HUES64 (cell line): ENCODE results near the gene CACNG5.
"Not testable (repeated sequence)": the region's sequence is repeated elsewhere in the genome, so short reads cannot be mapped to it uniquely, and the experiment has no call there.

Experiments
- H3K27ac ChIP-seq: 2 replicates; pipeline ENCODE4 v1.7.0; 2013; ENCODE audit warnings: low read depth, low read length, inconsistent platforms
- H3K27me3 ChIP-seq: 2 replicates; pipeline ENCODE4 v1.6.1; 2013; ENCODE audit warnings: mild to moderate bottlenecking, low read length; ENCODE audit not compliant: insufficient read depth
- H3K36me3 ChIP-seq: 2 replicates; pipeline ENCODE4 v1.6.1; 2013; ENCODE audit warnings: mild to moderate bottlenecking, low read length; ENCODE audit not compliant: insufficient read depth
- H3K4me1 ChIP-seq: 2 replicates; pipeline ENCODE4 v1.6.1; 2013; ENCODE audit warnings: mild to moderate bottlenecking, low read length, moderate library complexity; ENCODE audit not compliant: insufficient read depth
- H3K4me3 ChIP-seq: 2 replicates; pipeline ENCODE4 v1.5.1; 2013; ENCODE audit warnings: mild to moderate bottlenecking, low read length, moderate library complexity
- H3K9ac ChIP-seq: 2 replicates; pipeline ENCODE4 v1.6.1; 2013; ENCODE audit warnings: mild to moderate bottlenecking, low read depth, low read length
- H3K9me3 ChIP-seq: 2 replicates; pipeline ENCODE4 v1.6.1; 2013; ENCODE audit warnings: low read depth, low read length; ENCODE audit not compliant: insufficient read depth
- WGBS: fragments of 150-250, 120-280 bp; methylation state at CpG from one replicate; pipeline ENCODE4 v1.1.7; 2013; ENCODE audit warnings: missing lambda C conversion rate; 5-methylcytosine and 5-hydroxymethylcytosine counted together

Gene CACNG5

GRCh38 chr17:66889480-66890230 lies 54.7 kb downstream of the CACNG5 start:
- no peak overlapping the region for H3K9ac ChIP-seq
- no peaks in the 10 kb centered on the region for H3K27me3 ChIP-seq
- WGBS, result 93% methylated on average over 7 of the region's 7 CpGs
- no peaks in the 10 kb centered on the region for H3K36me3 ChIP-seq
- H3K9me3 ChIP-seq, result no peaks in the 10 kb centered on the region
- no peak overlapping the region for H3K27ac ChIP-seq
- H3K4me1 ChIP-seq, result no peaks in the 10 kb centered on the region
- H3K4me3 ChIP-seq, result no peak overlapping the region

- Histone ChIP-seq H3K4me1 (no peaks in the 10 kb centered on the region), H3K27ac (no peak overlapping the region), H3K36me3 (no peaks in the 10 kb centered on the region), H3K4me3 (no peak overlapping the region), H3K9ac (no peak overlapping the region), H3K9me3 (no peaks in the 10 kb centered on the region), H3K27me3 (no peaks in the 10 kb centered on the region)
- WGBS, result 86% methylated on average over 5 of the region's 5 CpGs
These were observed 57.3 kb downstream of the CACNG5 start for GRCh38 chr17:66892246-66892645.

- Histone ChIP-seq H3K9ac (no peak overlapping the region), H3K27me3 (no peaks in the 10 kb centered on the region), H3K36me3 (no peaks in the 10 kb centered on the region), H3K4me3 (no peak overlapping the region), H3K27ac (no peak overlapping the region), H3K4me1 (no peaks in the 10 kb centered on the region), H3K9me3 (no peaks in the 10 kb centered on the region)
- WGBS, result 93% methylated on average over 6 of the region's 6 CpGs
These were observed 58.5 kb downstream of the CACNG5 start for GRCh38 chr17:66893382-66893781.

DNA sequence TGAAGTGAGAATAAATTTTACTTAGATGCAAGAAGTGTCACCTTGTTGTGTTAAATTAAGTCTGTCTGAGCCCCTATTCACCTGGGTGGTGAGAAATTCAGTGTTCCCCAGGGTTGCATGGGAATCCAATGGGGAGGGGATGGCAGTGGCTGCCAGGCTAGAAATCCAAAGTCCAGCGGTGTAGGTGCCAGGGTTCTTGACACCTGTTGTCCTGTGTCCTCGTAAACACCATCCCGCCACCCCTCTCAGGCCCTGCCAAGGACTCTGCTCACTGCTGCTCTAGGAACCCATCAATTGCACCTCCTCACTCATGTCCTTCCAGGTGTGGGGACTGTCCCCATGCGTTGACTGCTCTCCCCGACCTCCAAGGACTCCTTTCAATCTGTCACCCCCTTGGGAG lies 58.9 kb downstream of the CACNG5 start:
- H3K36me3 ChIP-seq, result no peaks in the 10 kb centered on the region
- H3K4me1 ChIP-seq, result no peaks in the 10 kb centered on the region
- H3K9ac ChIP-seq, result no peak overlapping the region
- no peaks in the 10 kb centered on the region for H3K27me3 ChIP-seq
- H3K27ac ChIP-seq, result no peak overlapping the region
- no peaks in the 10 kb centered on the region for H3K9me3 ChIP-seq
- 92% methylated on average over 5 of the region's 5 CpGs for WGBS
- H3K4me3 ChIP-seq, result no peak overlapping the region

- Histone ChIP-seq H3K9me3 (no peaks in the 10 kb centered on the region), H3K4me3 (no peak overlapping the region), H3K4me1 (no peaks in the 10 kb centered on the region), H3K27ac (no peak overlapping the region), H3K36me3 (no peaks in the 10 kb centered on the region), H3K27me3 (no peaks in the 10 kb centered on the region), H3K9ac (no peak overlapping the region)
- WGBS, result 74% methylated on average over 8 of the region's 9 CpGs
These were observed 62.2 kb downstream of the CACNG5 start for GRCh38 chr17:66897141-66897540.

DNA sequence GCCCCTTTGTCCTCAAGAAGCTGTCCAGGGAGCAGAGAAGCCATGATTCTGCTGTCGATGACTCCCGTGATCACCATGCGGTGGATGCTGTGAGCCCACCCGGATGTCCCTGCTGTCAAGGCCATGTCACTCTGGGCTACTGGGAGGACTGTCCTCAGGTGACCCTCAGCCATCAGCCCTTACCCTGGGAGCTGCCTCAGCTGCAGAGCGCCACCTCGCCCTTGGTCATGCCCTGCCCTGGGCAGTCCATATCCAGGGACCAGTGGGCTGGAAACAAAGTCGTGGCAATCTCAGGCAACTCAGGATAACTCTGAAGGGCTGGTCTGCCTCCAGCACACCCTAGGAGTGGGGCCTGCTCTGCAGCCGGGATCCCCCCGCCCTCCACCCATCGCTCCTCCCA lies 63.6 kb downstream of the CACNG5 start:
- Histone ChIP-seq H3K36me3 (no peaks in the 10 kb centered on the region), H3K27me3 (no peaks in the 10 kb centered on the region), H3K9ac (no peak overlapping the region), H3K9me3 (no peaks in the 10 kb centered on the region), H3K4me3 (no peak overlapping the region), H3K27ac (no peak overlapping the region), H3K4me1 (no peaks in the 10 kb centered on the region)
- 89% methylated on average over 10 of the region's 10 CpGs for WGBS

- H3K4me1 ChIP-seq, result no peaks in the 10 kb centered on the region
- WGBS, result 93% methylated on average over 9 of the region's 9 CpGs
These were observed 65.5 kb downstream of the CACNG5 start for GRCh38 chr17:66900126-66901010.

GRCh38 chr17:66903296-66903695 lies 68.4 kb downstream of the CACNG5 start:
- not testable (repeated sequence) for H3K27me3 ChIP-seq, H3K27ac ChIP-seq, H3K36me3 ChIP-seq, H3K9ac ChIP-seq, H3K4me3 ChIP-seq, H3K4me1 ChIP-seq, H3K9me3 ChIP-seq
- 91% methylated on average over 6 of the region's 6 CpGs for WGBS

More at GRCh38 chr17:66900126-66901010, 65.5 kb downstream of the CACNG5 start:
- Histone ChIP-seq H3K27me3 (no peaks in the 10 kb centered on the region), H3K4me3 (no peak overlapping the region), H3K9me3 (no peaks in the 10 kb centered on the region), H3K36me3 (no peaks in the 10 kb centered on the region), H3K9ac (no peak overlapping the region), H3K27ac (no peak overlapping the region)

- WGBS, result 88% methylated on average over 10 of the region's 10 CpGs
- Histone ChIP-seq H3K27ac (no peak overlapping the region), H3K4me3 (no peak overlapping the region), H3K36me3 (no peaks in the 10 kb centered on the region), H3K9ac (no peak overlapping the region), H3K4me1 (no peaks in the 10 kb centered on the region), H3K27me3 (peaks cover 6% of the 10 kb centered on the region), H3K9me3 (no peaks in the 10 kb centered on the region)
These were observed 68.9 kb downstream of the CACNG5 start for GRCh38 chr17:66903781-66904180.

- no peaks in the 10 kb centered on the region for H3K9me3 ChIP-seq
- H3K4me1 ChIP-seq, result no peaks in the 10 kb centered on the region
- no peak overlapping the region for H3K4me3 ChIP-seq
- H3K27me3 ChIP-seq, result peaks cover 6% of the 10 kb centered on the region
- H3K9ac ChIP-seq, result no peak overlapping the region
- H3K27ac ChIP-seq, result no peak overlapping the region
- no peaks in the 10 kb centered on the region for H3K36me3 ChIP-seq
- 92% methylated on average over 12 of the region's 12 CpGs for WGBS
These were observed 70.1 kb downstream of the CACNG5 start for GRCh38 chr17:66904760-66905624.
